H1 (cell line): ENCODE measurements around the gene CKAP2L. TPM values are rescaled to one million over a fixed set of nuclear protein-coding genes. Genes with fewer than 3 reads are reported as not detected.

Source experiments
- ASH2L ChIP-seq: fragments of 200-600, 300-600 bp; sonication (generic); IDR thresholded peaks from one replicate; pipeline ENCODE4 v1.7.1; 2017; ENCODE audit warnings: low read length
- BACH1 ChIP-seq: IDR thresholded peaks from 2 replicates; pipeline ENCODE4 v1.6.1; 2012; ENCODE audit warnings: low read length, improper control_type of control experiment
- CHD2 ChIP-seq: IDR thresholded peaks from 2 replicates; pipeline ENCODE4 v1.6.1; 2012; ENCODE audit warnings: low read length, improper control_type of control experiment
- FOSL1 ChIP-seq: IDR thresholded peaks from 2 replicates; pipeline ENCODE4 v1.6.1; 2011; ENCODE audit warnings: mild to moderate bottlenecking, low read depth, low read length, moderate library complexity; ENCODE audit not compliant: insufficient read depth
- HDAC2 ChIP-seq, 2 experiments: fragments of 300-600 bp in 1 of 2; sonication (generic) in 1 of 2; IDR thresholded peaks; 2 replicates each; pipeline ENCODE4 v1.6.1; 2011 to 2012; ENCODE audit warnings: low read depth in 2 of 2, low read length in 2 of 2, mild to moderate bottlenecking in 2 of 2, moderate library complexity in 2 of 2, borderline replicate concordance in 1 of 2, inconsistent platforms in 1 of 2
- HDAC6 ChIP-seq: IDR thresholded peaks from one replicate; pipeline ENCODE4 v1.7.1; 2012; ENCODE audit warnings: low read depth, mild to moderate bottlenecking, inconsistent platforms, low read length, moderate library complexity
- JUND ChIP-seq: IDR thresholded peaks from 2 replicates; pipeline ENCODE4 v1.6.1; 2011; ENCODE audit warnings: mild to moderate bottlenecking, improper control_type of control experiment, low read length
- KDM4A ChIP-seq: IDR thresholded peaks from one replicate; pipeline ENCODE4 v1.7.1; 2012; ENCODE audit warnings: low read depth, mild to moderate bottlenecking, moderate library complexity, low read length, inconsistent platforms; ENCODE audit not compliant: severe bottlenecking
- MAX ChIP-seq: IDR thresholded peaks from 2 replicates; pipeline ENCODE4 v1.6.1; 2012; ENCODE audit warnings: inconsistent platforms
- POLR2A ChIP-seq, 2 experiments: IDR thresholded peaks; 1 replicate in 1 of 2; 2 replicates in 1 of 2; pipeline ENCODE4 v1.6.1; 2011; ENCODE audit warnings: low read depth in 2 of 2, low read length in 2 of 2, mild to moderate bottlenecking in 2 of 2; ENCODE audit errors: control extremely low read depth in 1 of 2
- POU5F1 ChIP-seq: IDR thresholded peaks from 2 replicates; pipeline ENCODE4 v1.6.1; 2011; ENCODE audit warnings: low read depth, mild to moderate bottlenecking, low read length, moderate library complexity
- RFX5 ChIP-seq: IDR thresholded peaks from 2 replicates; pipeline ENCODE4 v1.6.1; 2011; ENCODE audit warnings: low read depth, low read length, improper control_type of control experiment, borderline replicate concordance
- RXRA ChIP-seq: IDR thresholded peaks from 2 replicates; pipeline ENCODE4 v1.6.1; 2011; ENCODE audit warnings: low read depth, mild to moderate bottlenecking, low read length, moderate library complexity; ENCODE audit not compliant: insufficient read depth
- SAP30 ChIP-seq: fragments of 300-600 bp; sonication (generic); IDR thresholded peaks from 2 replicates; pipeline ENCODE4 v1.7.1; 2012; ENCODE audit warnings: low read length, moderate library complexity, mild to moderate bottlenecking, inconsistent platforms; ENCODE audit not compliant: insufficient read depth, insufficient replicate concordance
- SIN3A ChIP-seq, 2 experiments: IDR thresholded peaks in 1 of 2; conservative IDR thresholded peaks in 1 of 2; 2 replicates each; pipeline ENCODE4 v1.6.1; 2011 to 2012; ENCODE audit warnings: low read length in 2 of 2, improper control_type of control experiment in 1 of 2, low read depth in 1 of 2, mild to moderate bottlenecking in 1 of 2
- SP1 ChIP-seq: IDR thresholded peaks from 2 replicates; pipeline ENCODE4 v1.6.1; 2011; ENCODE audit warnings: low read depth, low read length
- SP2 ChIP-seq: IDR thresholded peaks from 2 replicates; pipeline ENCODE4 v1.6.1; 2012; ENCODE audit warnings: mild to moderate bottlenecking, low read length, inconsistent platforms
- SRF ChIP-seq: IDR thresholded peaks from 2 replicates; pipeline ENCODE4 v1.6.1; 2011; ENCODE audit warnings: mild to moderate bottlenecking, low read depth, low read length, moderate library complexity
- SUZ12 ChIP-seq: fragments of 200-600 bp; sonication (generic); IDR thresholded peaks from 2 replicates; pipeline ENCODE4 v1.6.1; 2012; ENCODE audit warnings: mild to moderate bottlenecking, inconsistent platforms, low read length, moderate library complexity, mixed read lengths
- TAF1 ChIP-seq: IDR thresholded peaks from 2 replicates; pipeline ENCODE4 v1.6.1; 2011; ENCODE audit warnings: mild to moderate bottlenecking, low read depth, low read length
- TBP ChIP-seq: IDR thresholded peaks from 2 replicates; pipeline ENCODE4 v1.6.1; 2011; ENCODE audit warnings: low read depth, low read length, improper control_type of control experiment
- YY1 ChIP-seq: IDR thresholded peaks from 2 replicates; pipeline ENCODE4 v1.6.1; 2011; ENCODE audit warnings: low read depth, mild to moderate bottlenecking, low read length
- ZNF274 ChIP-seq: IDR thresholded peaks from 2 replicates; pipeline ENCODE4 v1.7.0; 2012; ENCODE audit warnings: low read length, borderline replicate concordance; ENCODE audit errors: extremely low read depth
- polyA plus RNA-seq, 7 experiments: library from polyadenylated mRNA; depleted of rRNA in 3 of 7; stranded (reverse) in 5 of 7; unstranded in 2 of 7; fragments of >200 nt in 5 of 7; fragments of 200-250 nt in 2 of 7; gene quantifications; 1 replicate in 5 of 7; 2 replicates in 1 of 7; 4 replicates in 1 of 7; pipeline versions ENCODE4 v1.2.1 to v1.2.3, GENCODE V29; 2011 to 2013; ENCODE audit warnings: missing spikeins in 2 of 7, mixed read lengths in 2 of 7
- total RNA-seq: library from RNA; stranded (reverse); fragmentation: NEBNext Ultra II Directional; extraction: Animal tissue kit (Norgen Biotek cat#: 25700); gene quantifications from 2 replicates; pipeline ENCODE4 v1.2.1, GENCODE V29; 2021

The CKAP2L gene
- total and polyA plus RNA-seq, 2 of the 8 experiments (the other 6 are each of a cell fraction or from before 2014, with no cell fraction given): 2.5 to 20.7 TPM

GRCh38 chr2:112764071-112765044, at the start of gene CKAP2L (continued):
- TF ChIP-seq KDM4A: peak; percentile 93
- no peak for TF ChIP-seq FOSL1
- TF ChIP-seq SIN3A (conservative IDR thresholded peaks at IDR 0.05 in 1 of 2, IDR thresholded peaks at IDR 0.05 in 1 of 2; ENCODE audit: low read depth in 1 of 2, low read length in 2 of 2): peak in 1 of 2 experiments; percentile 94; a peak in 2 of 4 replicates
- peak; percentile 60 for TF ChIP-seq CHD2
- no peak for TF ChIP-seq JUND
- no peak for TF ChIP-seq POU5F1
- no peak for TF ChIP-seq SUZ12
- TF ChIP-seq SP2: peak; percentile 55
- TF ChIP-seq TAF1: 0 out of 2 replicates have a peak, but pooled peaks have one; percentile 14
- no peak for TF ChIP-seq RFX5
- peak; percentile 37 for TF ChIP-seq BACH1
- peak; percentile 81 for TF ChIP-seq ASH2L
- TF ChIP-seq RXRA: no peak
- peak; percentile 82 for TF ChIP-seq SP1
- TF ChIP-seq YY1: no peak
- TF ChIP-seq POLR2A (IDR thresholded peaks at IDR 0.05; ENCODE audit: control extremely low read depth in 1 of 2, low read depth in 2 of 2, low read length in 2 of 2): peak in 1 of 2 experiments; percentile 36; a peak in 1 of 3 replicates
- TF ChIP-seq TBP: no peak
- no peak for TF ChIP-seq ZNF274
- no peak for TF ChIP-seq HDAC6
- TF ChIP-seq MAX: peak; percentile 56
- peak; percentile 99 for TF ChIP-seq SAP30
- TF ChIP-seq HDAC2 (IDR thresholded peaks at IDR 0.05; ENCODE audit: borderline replicate concordance in 1 of 2, low read depth in 2 of 2, low read length in 2 of 2): peak; percentile 46 to 97; a peak in 2 of 4 replicates
- TF ChIP-seq SRF: no peak
